Kidney (tissue), 14 donors: Measurements from ENCODE around the gene SORCS2. TPM values are rescaled to one million over a fixed set of nuclear protein-coding genes. Genes with fewer than 3 reads are reported as not detected.
A peak's percentile ranks its signal among the peaks of the same experiment; 100 is the strongest.

Experiments
- DNase-seq, 5 donors: peaks; one replicate each; pipeline ENCODE4 v3.0.0-alpha.2; 2013 to 2020
- FAIRE-seq: peaks from 2 replicates; lab custom pipeline; 2012; peaks lifted over from hg19 to GRCh38; lab: Jason Lieb, UNC
- H3K27ac ChIP-seq, 2 donors: one replicate each; pipeline ENCODE4 v1.7.0; 2013; ENCODE audit warnings: low read depth in 2 of 2, low read length in 2 of 2, inconsistent platforms in 1 of 2
- H3K27me3 ChIP-seq: one replicate; pipeline ENCODE4 v1.7.1; 2013; ENCODE audit warnings: low read length, inconsistent platforms; ENCODE audit not compliant: control insufficient read depth, insufficient read depth
- H3K36me3 ChIP-seq, 3 donors: one replicate each; pipeline versions ENCODE4 v1.7.0 to v1.7.1; 2013; ENCODE audit warnings: low read length in 3 of 3, control low read depth in 1 of 3, inconsistent platforms in 1 of 3; ENCODE audit not compliant: insufficient read depth in 3 of 3, control insufficient read depth in 2 of 3
- H3K4me1 ChIP-seq, 3 donors: one replicate each; pipeline versions ENCODE4 v1.7.0 to v1.7.1; 2013; ENCODE audit warnings: low read length in 3 of 3, inconsistent platforms in 1 of 3, low read depth in 1 of 3; ENCODE audit not compliant: control insufficient read depth in 2 of 3, insufficient read depth in 2 of 3
- H3K4me3 ChIP-seq, 3 donors: one replicate each; pipeline versions ENCODE4 v1.7.0 to v1.8.1; 2013; ENCODE audit warnings: low read length in 3 of 3, control low read depth in 1 of 3, inconsistent platforms in 1 of 3
- H3K9ac ChIP-seq, 3 donors: one replicate each; pipeline versions ENCODE4 v1.7.0 to v1.7.1; 2013; ENCODE audit warnings: low read length in 3 of 3, control low read depth in 1 of 3, inconsistent platforms in 1 of 3
- H3K9me3 ChIP-seq, 3 donors: one replicate each; pipeline versions ENCODE4 v1.7.0 to v1.7.1; 2013; ENCODE audit warnings: low read length in 3 of 3, control low read depth in 1 of 3, inconsistent platforms in 1 of 3; ENCODE audit not compliant: control insufficient read depth in 2 of 3, insufficient read depth in 1 of 3
- intact Hi-C: fragments of 100-400 bp; cut with DNase I; formaldehyde crosslinking; loops from one replicate; pipeline ENCODE4 v1.11.1; 2022
- polyA plus RNA-seq: library from polyadenylated mRNA; stranded (reverse); fragments of 350-450 nt; fragmentation: Illumina TruSeq; extraction: RNeasy Lipid Tissue Mini Kit (QIAGEN cat#74804); gene quantifications from one replicate; pipeline ENCODE4 v1.2.3, GENCODE V29; 2014; ENCODE audit warnings: low read depth, low replicate concordance; ENCODE audit not compliant: insufficient read depth
- total RNA-seq: library from RNA; stranded (reverse); fragmentation: NEBNext Ultra II Directional; extraction: Animal tissue kit (Norgen Biotek cat#: 25700); gene quantifications from one replicate; pipeline ENCODE4 v1.2.1, GENCODE V29; 2021
- TF ChIP-seq, protein P1 (sequence below): IDR thresholded peaks from 3 replicates; pipeline ENCODE4 v1.5.1; 2012; ENCODE audit warnings: mild to moderate bottlenecking, moderate library complexity, borderline replicate concordance; ENCODE audit not compliant: insufficient read depth; ENCODE audit errors: extremely low read depth
- donor health status: control.
- donor health status: control.
- donor health status: control.
- donor health status: control.
- donor health status: control.
- donor health status: DM: yes; HTN: yes; CAD: no.
- donor health status: Normal renal cell carcinoma (clear cell type).

Gene SORCS2
- total and polyA plus RNA-seq, 2 donors from 2014 or later: 6.1 to 9.1 TPM

DNA sequence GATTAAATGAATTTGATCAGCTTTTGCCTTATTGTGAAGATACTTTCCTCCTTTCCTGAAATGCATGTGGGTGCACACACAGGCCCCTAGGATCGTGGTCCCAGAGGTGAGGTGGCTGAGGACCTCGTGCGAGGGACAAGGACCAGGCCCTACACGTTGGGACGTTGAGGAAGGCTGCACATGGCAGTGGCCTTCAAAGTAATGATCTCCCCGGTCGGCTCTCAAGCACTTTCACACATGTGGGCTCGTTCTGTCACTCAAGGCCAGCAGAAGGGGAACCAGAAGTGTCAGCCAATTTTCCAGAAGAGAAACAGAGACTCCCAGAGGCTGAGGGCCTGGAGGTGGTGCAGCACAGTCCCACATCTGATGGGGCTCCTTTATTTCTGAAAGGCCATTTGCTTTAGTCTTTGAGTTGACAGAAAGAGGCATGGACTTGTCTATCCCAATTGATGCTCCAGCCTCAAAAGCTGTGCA lies 550.5 kb downstream of the SORCS2 start:
- Histone ChIP-seq H3K27me3 (no peaks in the 10 kb centered on the region), H3K27ac (no peak overlapping the region), H3K9ac (no peak overlapping the region), H3K9me3 (no peaks in the 10 kb centered on the region), H3K4me1 (no peaks in the 10 kb centered on the region), H3K4me3 (no peak overlapping the region), H3K36me3 (no peaks in the 10 kb centered on the region)
- FAIRE-seq (no peak), DNase-seq (peak in 1 of 5 donors; percentile 25)
- TF ChIP-seq, protein P1, sequence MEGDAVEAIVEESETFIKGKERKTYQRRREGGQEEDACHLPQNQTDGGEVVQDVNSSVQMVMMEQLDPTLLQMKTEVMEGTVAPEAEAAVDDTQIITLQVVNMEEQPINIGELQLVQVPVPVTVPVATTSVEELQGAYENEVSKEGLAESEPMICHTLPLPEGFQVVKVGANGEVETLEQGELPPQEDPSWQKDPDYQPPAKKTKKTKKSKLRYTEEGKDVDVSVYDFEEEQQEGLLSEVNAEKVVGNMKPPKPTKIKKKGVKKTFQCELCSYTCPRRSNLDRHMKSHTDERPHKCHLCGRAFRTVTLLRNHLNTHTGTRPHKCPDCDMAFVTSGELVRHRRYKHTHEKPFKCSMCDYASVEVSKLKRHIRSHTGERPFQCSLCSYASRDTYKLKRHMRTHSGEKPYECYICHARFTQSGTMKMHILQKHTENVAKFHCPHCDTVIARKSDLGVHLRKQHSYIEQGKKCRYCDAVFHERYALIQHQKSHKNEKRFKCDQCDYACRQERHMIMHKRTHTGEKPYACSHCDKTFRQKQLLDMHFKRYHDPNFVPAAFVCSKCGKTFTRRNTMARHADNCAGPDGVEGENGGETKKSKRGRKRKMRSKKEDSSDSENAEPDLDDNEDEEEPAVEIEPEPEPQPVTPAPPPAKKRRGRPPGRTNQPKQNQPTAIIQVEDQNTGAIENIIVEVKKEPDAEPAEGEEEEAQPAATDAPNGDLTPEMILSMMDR: no peak
- intact Hi-C loops: no loop called here

DNA sequence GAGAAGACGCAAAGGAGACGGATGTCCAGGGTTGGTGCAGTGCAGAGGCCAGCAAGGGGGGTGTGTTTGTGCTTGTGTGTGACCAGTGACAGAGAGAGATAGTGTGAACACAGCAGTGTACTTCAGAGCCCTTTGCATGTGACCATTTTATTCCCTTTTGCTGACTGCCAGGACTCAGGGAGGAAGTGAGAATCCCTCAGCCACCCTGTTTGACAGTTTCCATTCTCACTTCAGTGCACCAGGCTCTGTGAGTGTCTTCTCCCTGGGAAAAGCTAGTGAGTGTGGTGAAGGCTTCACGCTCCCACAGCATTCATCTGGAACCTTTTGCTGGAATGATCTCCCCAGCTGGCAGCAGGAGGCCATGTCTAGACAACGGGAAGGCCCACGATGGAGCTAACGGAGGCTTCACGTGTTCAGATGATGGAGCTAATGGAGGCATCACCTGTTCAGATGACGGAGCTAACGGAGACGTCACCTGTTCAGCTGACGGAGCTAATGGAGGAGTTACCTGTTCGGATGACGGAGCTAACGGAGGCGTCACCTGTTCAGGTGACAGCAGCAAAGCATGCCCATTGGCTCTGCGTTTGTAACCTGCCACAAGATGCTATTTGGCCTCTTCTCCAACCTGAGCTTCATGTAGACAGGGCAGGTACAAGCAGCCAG lies 551.9 kb downstream of the SORCS2 start:
- no peaks in the 10 kb centered on the region for H3K4me1 ChIP-seq
- intact Hi-C loops: no loop called here
- no peak for FAIRE-seq
- H3K27ac ChIP-seq: no peak overlapping the region
- TF ChIP-seq, protein P1: no peak
- H3K9me3 ChIP-seq: no peaks in the 10 kb centered on the region
- no peak overlapping the region for H3K4me3 ChIP-seq
- peak in 1 of 5 donors; percentile 37 for DNase-seq
- H3K9ac ChIP-seq: no peak overlapping the region
- no peaks in the 10 kb centered on the region for H3K27me3 ChIP-seq
- no peaks in the 10 kb centered on the region for H3K36me3 ChIP-seq

DNA sequence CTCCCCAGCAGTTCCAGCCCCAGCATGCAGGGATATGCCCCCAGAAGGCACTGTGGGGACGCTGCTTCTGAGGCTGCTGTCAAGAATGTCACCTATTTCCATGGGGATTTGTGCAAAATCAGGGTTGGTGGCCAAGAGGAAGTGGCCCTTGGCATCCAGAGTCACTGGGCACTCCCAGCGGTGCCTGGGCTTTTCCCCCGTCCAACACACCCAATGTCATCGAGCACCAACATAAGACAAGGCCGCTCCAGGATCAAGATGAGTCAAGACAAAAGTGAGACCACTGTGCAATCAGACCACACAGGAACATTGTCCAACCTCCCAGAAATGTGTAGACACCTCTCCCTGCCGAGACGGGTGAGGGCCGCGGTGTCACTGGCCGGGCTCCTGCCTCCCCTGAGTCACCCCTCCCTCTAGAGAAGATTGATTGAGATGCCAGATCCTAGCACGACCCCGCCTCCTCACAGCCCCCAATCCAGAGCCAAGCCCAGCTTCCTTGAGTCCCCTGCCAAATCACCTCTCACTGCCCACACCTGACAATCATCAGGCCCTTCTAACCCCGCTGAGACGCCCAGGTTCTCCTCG lies 553.1 kb downstream of the SORCS2 start:
- H3K9ac ChIP-seq: no peak overlapping the region
- H3K9me3 ChIP-seq: no peaks in the 10 kb centered on the region
- intact Hi-C loops: no loop called here
- FAIRE-seq (no peak), DNase-seq (no peak)
- H3K36me3 ChIP-seq: no peaks in the 10 kb centered on the region
- TF ChIP-seq, protein P1: no peak
- no peaks in the 10 kb centered on the region for H3K4me1 ChIP-seq
- H3K4me3 ChIP-seq: no peak overlapping the region
- no peaks in the 10 kb centered on the region for H3K27me3 ChIP-seq
- no peak overlapping the region for H3K27ac ChIP-seq
